ENCODE data around the gene SEPTIN1.

Gene SEPTIN1

DNA sequence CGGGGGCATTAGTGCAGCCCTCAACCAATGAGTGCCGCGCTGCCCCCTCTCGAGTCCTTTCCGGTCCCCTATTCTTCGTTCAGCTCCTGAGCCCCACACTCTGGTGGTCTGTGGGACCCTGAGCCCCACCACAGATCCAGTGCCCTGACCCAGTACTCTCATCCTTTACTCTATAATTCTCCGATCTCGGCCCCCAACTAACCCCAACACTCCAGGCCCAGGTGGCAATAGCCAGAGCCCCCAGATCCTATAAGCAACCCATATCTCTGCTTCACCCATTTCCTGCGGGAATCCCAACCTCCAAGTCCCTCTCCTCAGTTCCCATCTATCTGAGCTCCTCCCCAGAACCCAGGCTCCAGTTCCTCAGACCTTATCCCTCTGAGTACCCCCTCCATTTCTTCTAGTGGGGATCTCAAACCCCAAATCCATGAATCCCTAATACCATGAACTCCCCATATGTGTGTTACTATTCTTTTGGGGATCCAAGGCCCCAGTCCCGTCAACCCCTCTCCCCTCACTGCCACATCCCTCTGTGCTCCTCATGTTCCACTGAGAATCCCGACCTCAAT, 11.0 kb downstream of the SEPTIN1 start:
- no peak for DNase-seq (ENCODE audit: insufficient read length, low spot score)
- peak; percentile 45 for FAIRE-seq

GRCh38 chr16:30370456-30371247, 11.7 kb downstream of the SEPTIN1 start, which contains the start of gene TBC1D10B:
TSS of gene TBC1D10B (minus strand) at chr16:30370494. CDS start at chr16:30370183, 311 bp downstream.
- FAIRE-seq = peak; percentile 99
- DNase-seq (ENCODE audit: insufficient read length, low spot score) = peak; percentile 92
- peak; percentile 85 for TF ChIP-seq SPI1 (IDR thresholded peaks at IDR 0.05; ENCODE audit: low read depth, low read length)
- TF ChIP-seq POLR2AphosphoS5 (IDR thresholded peaks at IDR 0.05; ENCODE audit: low read depth, low read length) = no peak
- no peak for TF ChIP-seq TAF1 (IDR thresholded peaks at IDR 0.05; ENCODE audit: low read depth, low read length)
- no peak for TF ChIP-seq POLR2A (IDR thresholded peaks at IDR 0.05; ENCODE audit: low read depth, low read length)
- TF ChIP-seq PAX5 (IDR thresholded peaks at IDR 0.05; ENCODE audit: insufficient read depth, low read length, severe bottlenecking) = no peak
- TF ChIP-seq POU2F2 (IDR thresholded peaks at IDR 0.05; ENCODE audit: low read depth, low read length) = 0 out of 2 replicates have a peak, but pooled peaks have one; percentile 13

More for the DNA sequence above, 11.0 kb downstream of the SEPTIN1 start:
- TF ChIP-seq TAF1 (IDR thresholded peaks at IDR 0.05; ENCODE audit: low read depth, low read length) = no peak
- 0 out of 2 replicates have a peak, but pooled peaks have one; percentile 24 for TF ChIP-seq POLR2A (IDR thresholded peaks at IDR 0.05; ENCODE audit: low read depth, low read length)

GRCh38 chr16:30369938-30370455, 12.4 kb downstream of the SEPTIN1 start:
- TF ChIP-seq PAX5 (IDR thresholded peaks at IDR 0.05; ENCODE audit: insufficient read depth, low read length, severe bottlenecking) = no peak
- no peak for TF ChIP-seq POU2F2 (IDR thresholded peaks at IDR 0.05; ENCODE audit: low read depth, low read length)
- no peak for TF ChIP-seq POLR2A (IDR thresholded peaks at IDR 0.05; ENCODE audit: low read depth, low read length)
- TF ChIP-seq TAF1 (IDR thresholded peaks at IDR 0.05; ENCODE audit: low read depth, low read length) = no peak
- TF ChIP-seq POLR2AphosphoS5 (IDR thresholded peaks at IDR 0.05; ENCODE audit: low read depth, low read length) = no peak
- TF ChIP-seq SPI1 (IDR thresholded peaks at IDR 0.05; ENCODE audit: low read depth, low read length) = no peak
- peak; percentile 53 for DNase-seq (ENCODE audit: insufficient read length, low spot score)
- no peak for FAIRE-seq

DNA sequence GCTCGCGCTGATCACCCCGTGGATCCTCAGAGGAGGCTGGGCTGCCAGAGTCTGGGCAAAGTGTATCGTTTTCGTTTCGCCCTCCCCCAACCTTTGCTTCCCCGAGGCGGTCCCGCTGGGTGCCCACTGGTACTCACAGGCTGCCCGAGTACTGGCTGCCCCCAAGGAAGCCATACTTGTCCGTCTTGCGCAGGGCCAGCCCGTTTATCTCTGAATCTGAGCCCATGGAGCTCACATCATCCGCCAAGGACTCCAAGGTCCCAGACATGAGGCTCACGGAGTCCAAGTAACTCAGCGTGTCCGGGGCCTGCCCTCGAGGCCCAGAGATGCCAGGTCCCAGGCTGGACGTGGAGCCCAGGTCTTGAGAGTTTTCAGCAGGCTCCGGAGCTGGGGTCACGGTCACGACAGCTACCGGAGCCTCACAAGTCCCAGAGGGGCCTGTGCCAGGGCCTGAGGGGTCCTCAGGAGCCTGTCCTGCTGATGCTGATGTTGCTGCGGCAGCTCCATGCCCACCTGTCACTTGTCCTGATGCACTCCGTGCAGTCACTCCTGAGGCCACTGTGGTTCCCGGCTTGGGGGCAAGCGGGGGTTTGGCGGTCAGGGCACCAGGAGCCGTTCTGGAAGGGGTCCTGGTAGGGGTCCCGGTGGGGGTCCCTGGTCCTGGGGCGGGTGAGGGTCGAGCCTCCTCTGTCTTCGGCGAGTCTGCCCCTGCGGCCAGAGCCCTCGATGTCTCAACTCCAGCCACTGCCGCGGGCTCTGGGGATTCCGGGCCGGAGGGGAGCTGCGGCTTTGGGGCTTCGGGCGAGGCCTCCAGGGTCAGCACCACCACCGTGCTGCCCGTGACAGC, 13.0 kb downstream of the SEPTIN1 start:
- TF ChIP-seq POU2F2 (IDR thresholded peaks at IDR 0.05; ENCODE audit: low read depth, low read length) = no peak
- TF ChIP-seq SPI1 (IDR thresholded peaks at IDR 0.05; ENCODE audit: low read depth, low read length) = no peak
- TF ChIP-seq TAF1 (IDR thresholded peaks at IDR 0.05; ENCODE audit: low read depth, low read length) = no peak
- TF ChIP-seq PAX5 (IDR thresholded peaks at IDR 0.05; ENCODE audit: insufficient read depth, low read length, severe bottlenecking) = no peak
- TF ChIP-seq POLR2A (IDR thresholded peaks at IDR 0.05; ENCODE audit: low read depth, low read length) = no peak
- TF ChIP-seq POLR2AphosphoS5 (IDR thresholded peaks at IDR 0.05; ENCODE audit: low read depth, low read length) = no peak
- DNase-seq (ENCODE audit: insufficient read length, low spot score) = no peak
- FAIRE-seq = no peak

DNA sequence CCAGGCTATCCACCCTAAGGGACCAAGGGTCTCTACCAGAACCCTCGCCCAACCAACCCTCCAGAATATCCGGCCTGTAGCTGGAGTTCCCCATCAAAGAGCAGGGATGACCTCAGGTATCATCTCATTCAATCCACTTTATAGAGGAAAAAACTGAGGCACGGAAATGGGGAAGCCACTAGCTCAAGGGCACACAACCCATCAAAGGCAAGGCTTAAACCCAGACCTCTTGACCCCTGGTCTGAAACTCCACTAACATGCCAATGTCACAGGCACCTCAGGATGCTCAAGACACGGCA, 13.6 kb downstream of the SEPTIN1 start:
- no peak for DNase-seq (ENCODE audit: insufficient read length, low spot score)
- FAIRE-seq = no peak

GRCh38 chr16:30368122-30368791, 14.1 kb downstream of the SEPTIN1 start:
- FAIRE-seq (no peak), DNase-seq (ENCODE audit: insufficient read length, low spot score) (no peak)
- TF ChIP-seq POLR2A (IDR thresholded peaks at IDR 0.05; ENCODE audit: low read depth, low read length) (no peak), POLR2AphosphoS5 (IDR thresholded peaks at IDR 0.05; ENCODE audit: low read depth, low read length) (no peak), SPI1 (IDR thresholded peaks at IDR 0.05; ENCODE audit: low read depth, low read length) (no peak), POU2F2 (IDR thresholded peaks at IDR 0.05; ENCODE audit: low read depth, low read length) (no peak), TAF1 (IDR thresholded peaks at IDR 0.05; ENCODE audit: low read depth, low read length) (no peak), PAX5 (IDR thresholded peaks at IDR 0.05; ENCODE audit: insufficient read depth, low read length, severe bottlenecking) (no peak)

More for the DNA sequence above, 13.6 kb downstream of the SEPTIN1 start:
- TF ChIP-seq SPI1 (IDR thresholded peaks at IDR 0.05; ENCODE audit: low read depth, low read length) (no peak), POU2F2 (IDR thresholded peaks at IDR 0.05; ENCODE audit: low read depth, low read length) (no peak), POLR2AphosphoS5 (IDR thresholded peaks at IDR 0.05; ENCODE audit: low read depth, low read length) (no peak), PAX5 (IDR thresholded peaks at IDR 0.05; ENCODE audit: insufficient read depth, low read length, severe bottlenecking) (no peak), POLR2A (IDR thresholded peaks at IDR 0.05; ENCODE audit: low read depth, low read length) (no peak), TAF1 (IDR thresholded peaks at IDR 0.05; ENCODE audit: low read depth, low read length) (no peak)

GRCh38 chr16:30367349-30368009, 14.9 kb downstream of the SEPTIN1 start:
- DNase-seq (ENCODE audit: insufficient read length, low spot score) (no peak), FAIRE-seq (no peak)
- TF ChIP-seq POU2F2 (IDR thresholded peaks at IDR 0.05; ENCODE audit: low read depth, low read length) (no peak), POLR2AphosphoS5 (IDR thresholded peaks at IDR 0.05; ENCODE audit: low read depth, low read length) (no peak), TAF1 (IDR thresholded peaks at IDR 0.05; ENCODE audit: low read depth, low read length) (no peak), POLR2A (IDR thresholded peaks at IDR 0.05; ENCODE audit: low read depth, low read length) (no peak), PAX5 (IDR thresholded peaks at IDR 0.05; ENCODE audit: insufficient read depth, low read length, severe bottlenecking) (no peak), SPI1 (IDR thresholded peaks at IDR 0.05; ENCODE audit: low read depth, low read length) (no peak)

GRCh38 chr16:30366511-30366910, 15.8 kb downstream of the SEPTIN1 start:
- DNase-seq (ENCODE audit: insufficient read length, low spot score) (no peak), FAIRE-seq (no peak)
- TF ChIP-seq TAF1 (IDR thresholded peaks at IDR 0.05; ENCODE audit: low read depth, low read length) (no peak), POU2F2 (IDR thresholded peaks at IDR 0.05; ENCODE audit: low read depth, low read length) (no peak), SPI1 (IDR thresholded peaks at IDR 0.05; ENCODE audit: low read depth, low read length) (no peak), POLR2AphosphoS5 (IDR thresholded peaks at IDR 0.05; ENCODE audit: low read depth, low read length) (no peak), POLR2A (IDR thresholded peaks at IDR 0.05; ENCODE audit: low read depth, low read length) (no peak), PAX5 (IDR thresholded peaks at IDR 0.05; ENCODE audit: insufficient read depth, low read length, severe bottlenecking) (no peak)

Measured in GM12891 (cell line).